Stimulated activated naive B cell treated with anti-CD40 and anti-IgM and Interleukin-4, amounts not matched to agents 10 μg/mL and 1 μg/mL and 100 μg/mL, for 72 hours (primary cell): ENCODE results near the gene RPSA.
"Not testable (repeated sequence)": the region's sequence is repeated elsewhere in the genome, so short reads cannot be mapped to it uniquely, and the experiment has no call there.

Source experiments
- ATAC-seq, 2 donors: fragments of 150-1000 bp; cut with Tn5 transposase; replicated peaks; 2 replicates each; pipeline ENCODE4 v1.10.0; 2021; ENCODE audit warnings: moderate library complexity in 1 of 2
- DNase-seq: peaks from one replicate; pipeline ENCODE4 v3.0.0; 2021
- H3K27ac Mint-ChIP-seq: one replicate; pipeline ENCODE4 v1.8.0; 2022; ENCODE audit warnings: mild to moderate bottlenecking, mixed read lengths
- H3K27me3 Mint-ChIP-seq, 2 donors: one replicate each; pipeline ENCODE4 v1.8.0; 2022; ENCODE audit warnings: mixed read lengths in 2 of 2
- H3K36me3 Mint-ChIP-seq, 2 donors: one replicate each; pipeline ENCODE4 v1.8.0; 2022; ENCODE audit warnings: mixed read lengths in 2 of 2, mild to moderate bottlenecking in 1 of 2
- H3K4me1 Mint-ChIP-seq, 2 donors: one replicate each; pipeline ENCODE4 v1.8.0; 2022; ENCODE audit warnings: mixed read lengths in 2 of 2, mild to moderate bottlenecking in 1 of 2
- H3K4me3 Mint-ChIP-seq, 2 donors: one replicate each; pipeline ENCODE4 v1.8.0; 2022; ENCODE audit warnings: mild to moderate bottlenecking in 2 of 2, mixed read lengths in 2 of 2, moderate library complexity in 1 of 2
- H3K9me3 Mint-ChIP-seq, 2 donors: one replicate each; pipeline ENCODE4 v1.8.0; 2022; ENCODE audit warnings: mixed read lengths in 2 of 2, mild to moderate bottlenecking in 1 of 2

The RPSA gene

DNA sequence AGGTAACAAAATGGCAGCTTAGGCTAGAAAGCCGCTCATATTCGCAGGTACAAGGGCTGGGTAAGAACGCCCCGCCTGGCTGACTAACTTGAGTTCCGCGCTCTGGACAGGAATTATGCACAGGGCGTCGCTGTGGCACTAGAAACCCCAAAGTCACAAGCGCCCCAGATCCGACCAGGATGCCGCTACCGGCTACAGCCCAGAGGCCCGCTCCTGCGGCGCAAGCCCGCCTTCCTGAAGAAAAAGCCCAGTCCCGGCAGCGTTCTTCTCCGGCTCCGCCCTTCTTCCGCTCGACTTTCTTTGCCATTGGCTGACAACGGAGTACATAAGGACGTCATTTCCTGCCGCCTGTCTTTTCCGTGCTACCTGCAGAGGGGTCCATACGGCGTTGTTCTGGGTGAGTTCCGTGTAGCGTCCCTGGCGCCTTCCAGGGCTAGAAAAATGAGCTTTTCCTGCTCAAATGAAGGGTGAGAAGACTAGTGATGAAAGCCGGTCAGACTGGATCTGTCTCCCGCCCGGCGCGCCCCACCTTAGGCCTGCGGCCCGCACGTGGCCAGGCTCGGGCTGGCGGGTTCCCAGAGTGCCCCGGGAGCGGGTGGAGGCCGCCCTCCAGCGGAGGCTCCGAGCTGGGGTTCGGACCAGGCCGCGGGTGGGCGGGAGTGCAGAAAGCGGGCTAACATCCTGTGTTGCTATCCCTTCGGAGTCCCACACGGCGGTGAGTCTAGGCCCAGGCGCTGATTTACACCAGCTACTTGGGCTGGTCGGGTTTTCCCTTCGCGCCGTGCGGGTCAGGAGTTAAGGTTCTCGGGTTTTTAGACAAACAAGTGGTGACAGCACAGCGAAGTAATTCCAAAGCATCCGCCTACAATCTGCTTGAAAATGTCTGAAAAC lies at the start of gene RPSA:
Gene RPSA (plus strand): TSS at position 353 of the 891 bp plus-strand sequence. CDS start 934 bp downstream, outside the sequence.
- peaks cover 31 to 40% of the 10 kb centered on the region in 2 donors for H3K4me1 Mint-ChIP-seq
- no peaks in the 10 kb centered on the region for H3K27me3 Mint-ChIP-seq
- peak within 1 kb of the TSS; percentile 98 for H3K27ac Mint-ChIP-seq
- no peaks in the 10 kb centered on the region for H3K9me3 Mint-ChIP-seq
- H3K36me3 Mint-ChIP-seq: peaks cover 41 to 50% of the 10 kb centered on the region in 2 donors
- ATAC-seq (peak; percentile 93), DNase-seq (peak; percentile 97)
- H3K4me3 Mint-ChIP-seq: peak within 1 kb of the TSS; percentile 90 to 93

DNA sequence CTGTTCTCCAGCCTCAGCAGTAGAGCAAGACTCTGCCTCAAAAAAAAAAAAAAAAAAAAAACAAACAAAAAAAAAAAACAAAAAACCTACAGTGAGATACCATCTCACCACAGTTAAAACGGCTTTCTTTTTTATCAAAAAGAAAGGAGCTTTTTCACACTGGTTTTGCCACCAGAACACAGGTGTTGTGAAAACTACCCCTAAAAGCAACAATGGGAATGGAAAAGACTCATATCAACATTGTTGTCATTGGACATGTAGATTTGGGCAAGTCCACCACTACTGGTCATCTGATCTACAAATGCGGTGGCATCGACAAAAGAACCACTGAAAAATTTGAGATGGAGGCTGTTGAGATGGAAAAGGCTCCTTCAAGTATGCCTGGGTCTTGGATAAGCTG lies 48.2 kb upstream of the RPSA start:
- Mint-ChIP-seq H3K36me3 (no peaks in the 10 kb centered on the region), H3K4me3 (no peak overlapping the region), H3K27ac (no peak overlapping the region), H3K27me3 (peaks cover 13 to 21% of the 10 kb centered on the region in 2 donors), H3K9me3 (no peaks in the 10 kb centered on the region), H3K4me1 (peaks cover 7 to 10% of the 10 kb centered on the region in 2 donors)
- no peak for ATAC-seq
- DNase-seq: no peak

DNA sequence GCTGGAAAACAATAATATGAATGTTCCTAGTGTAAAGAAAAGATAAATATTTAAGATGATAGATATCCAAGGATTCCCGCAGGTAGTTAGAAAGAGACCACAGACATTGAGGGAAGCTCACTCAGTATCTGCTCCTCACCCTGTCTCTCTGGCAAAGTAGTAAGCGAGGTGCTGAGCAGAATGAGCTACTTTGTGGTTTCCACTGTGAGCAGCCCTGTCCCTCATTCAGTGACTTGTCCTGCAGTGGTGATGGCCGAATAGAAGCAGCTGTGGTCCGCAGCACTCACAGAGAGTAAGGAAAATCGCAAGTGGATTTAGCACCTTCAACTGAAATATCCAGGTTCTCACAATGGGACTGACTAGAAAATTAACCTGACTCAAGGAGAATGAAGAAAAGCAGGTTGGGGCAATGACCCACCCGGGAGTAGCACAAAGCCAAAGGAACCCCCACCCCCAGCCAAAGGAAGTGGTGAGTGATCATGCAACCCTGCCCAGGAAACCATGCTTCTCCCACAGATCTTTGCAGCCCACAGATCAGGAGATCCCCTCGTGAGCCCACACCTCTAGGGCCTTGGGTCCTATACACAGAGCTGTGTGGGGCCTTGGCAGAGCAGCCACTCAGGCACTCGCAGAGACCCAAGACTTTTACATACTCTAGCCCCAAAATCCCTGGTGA lies 45.1 kb upstream of the RPSA start:
- no peak for DNase-seq
- ATAC-seq: peak; percentile 36 to 61
- Mint-ChIP-seq H3K9me3 (no peaks in the 10 kb centered on the region), H3K27ac (no peak overlapping the region), H3K4me1 (peaks cover 7 to 10% of the 10 kb centered on the region in 2 donors), H3K4me3 (no peak overlapping the region), H3K36me3 (no peaks in the 10 kb centered on the region), H3K27me3 (peaks cover 10 to 21% of the 10 kb centered on the region in 2 donors)

DNA sequence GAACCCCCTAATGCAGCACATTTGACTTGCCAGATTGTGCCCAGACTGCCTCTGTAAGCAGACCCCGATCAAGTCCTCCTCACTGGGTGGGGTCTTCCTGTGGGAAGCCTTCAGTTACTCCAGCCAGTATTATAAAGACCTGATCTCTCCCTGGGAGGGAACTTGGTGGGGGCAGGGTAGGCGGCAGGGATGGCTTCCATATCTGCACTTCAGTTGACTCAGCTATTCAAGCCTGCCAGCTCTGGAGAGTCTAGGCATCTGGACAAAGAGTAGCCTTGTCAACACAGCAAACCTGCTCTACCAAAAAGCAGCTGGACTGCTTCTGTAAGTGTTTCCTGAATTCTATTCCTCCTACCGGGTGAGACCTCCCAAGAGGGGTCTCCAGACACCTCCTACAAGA lies 44.3 kb upstream of the RPSA start:
- ATAC-seq: no peak

DNA sequence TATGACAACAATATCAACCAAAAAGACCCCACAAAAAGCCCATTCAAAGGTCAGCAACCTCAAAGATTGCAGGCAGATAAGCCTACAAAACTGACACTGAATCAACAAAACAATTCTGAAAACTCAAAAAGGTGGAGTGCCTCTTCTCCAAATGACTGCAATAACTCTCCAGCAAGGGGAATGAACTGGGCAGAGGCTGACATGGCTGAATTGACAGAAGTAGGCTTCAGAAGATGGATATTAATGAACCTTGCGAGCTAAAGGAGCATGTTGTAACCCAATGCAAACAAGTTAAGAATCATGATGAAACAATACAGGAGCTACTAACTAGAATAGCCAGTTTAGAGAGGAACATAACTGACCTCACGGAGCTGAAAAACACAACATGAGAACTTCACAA lies 43.7 kb upstream of the RPSA start:
- H3K36me3 Mint-ChIP-seq: no peaks in the 10 kb centered on the region
- ATAC-seq (no peak), DNase-seq (no peak)
- peaks cover 7 to 10% of the 10 kb centered on the region in 2 donors for H3K4me1 Mint-ChIP-seq
- H3K4me3 Mint-ChIP-seq: no peak overlapping the region
- no peaks in the 10 kb centered on the region for H3K9me3 Mint-ChIP-seq
- peaks cover 10 to 14% of the 10 kb centered on the region in 2 donors for H3K27me3 Mint-ChIP-seq
- H3K27ac Mint-ChIP-seq: no peak overlapping the region

More for the DNA sequence above, 44.3 kb upstream of the RPSA start:
- H3K36me3 Mint-ChIP-seq: no peaks in the 10 kb centered on the region
- H3K27ac Mint-ChIP-seq: no peak overlapping the region
- peaks cover 7 to 10% of the 10 kb centered on the region in 2 donors for H3K4me1 Mint-ChIP-seq
- H3K9me3 Mint-ChIP-seq: no peaks in the 10 kb centered on the region
- peaks cover 10 to 20% of the 10 kb centered on the region in 2 donors for H3K27me3 Mint-ChIP-seq
- DNase-seq: no peak
- no peak overlapping the region for H3K4me3 Mint-ChIP-seq

DNA sequence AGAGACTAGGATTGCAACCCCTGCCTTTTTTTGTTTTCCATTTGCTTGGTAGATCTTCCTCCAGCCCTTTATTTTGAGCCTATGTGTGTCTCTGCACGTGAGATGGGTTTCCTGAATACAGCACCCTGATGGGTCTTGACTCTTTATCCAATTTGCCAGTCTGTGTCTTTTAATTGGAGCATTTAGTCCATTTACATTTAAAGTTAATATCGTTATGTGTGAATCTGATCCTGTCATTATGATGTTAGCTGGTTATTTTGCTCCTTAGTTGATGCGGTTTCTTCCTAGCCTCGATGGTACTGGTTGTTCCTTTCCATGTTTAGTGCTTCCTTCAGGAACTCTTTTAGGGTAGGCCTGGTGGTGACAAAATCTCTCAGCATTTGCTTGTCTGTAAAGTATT lies 36.1 kb upstream of the RPSA start:
- H3K27ac Mint-ChIP-seq, H3K4me3 Mint-ChIP-seq, ATAC-seq, H3K4me1 Mint-ChIP-seq, H3K36me3 Mint-ChIP-seq, DNase-seq, H3K9me3 Mint-ChIP-seq: not testable (repeated sequence)
- H3K27me3 Mint-ChIP-seq: peaks cover 5 to 32% of the 10 kb centered on the region in 2 donors

DNA sequence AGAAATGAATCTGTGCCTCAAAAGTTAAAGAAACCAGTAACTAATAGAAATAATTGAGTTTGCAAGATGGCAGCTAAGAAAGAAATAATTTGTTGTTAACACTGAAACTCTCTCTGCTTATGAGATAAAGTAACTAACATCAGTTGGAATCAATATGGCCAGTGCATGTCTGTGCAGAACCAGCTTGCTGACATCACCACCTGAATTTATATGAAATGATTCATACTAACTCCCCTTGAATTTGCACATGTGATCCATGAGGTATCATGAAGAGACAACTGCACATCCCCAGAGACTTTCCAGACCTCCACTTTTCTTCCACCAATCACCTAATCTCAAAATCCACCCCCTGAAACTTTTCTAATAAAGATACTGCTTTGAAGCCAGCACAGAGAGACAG lies 33.7 kb upstream of the RPSA start:
- Mint-ChIP-seq H3K27me3 (peaks cover 5 to 32% of the 10 kb centered on the region in 2 donors), H3K27ac (no peak overlapping the region), H3K4me1 (no peaks in the 10 kb centered on the region), H3K9me3 (peaks cover 4 to 6% of the 10 kb centered on the region in 2 donors), H3K36me3 (no peaks in the 10 kb centered on the region), H3K4me3 (no peak overlapping the region)
- DNase-seq (no peak), ATAC-seq (no peak)

DNA sequence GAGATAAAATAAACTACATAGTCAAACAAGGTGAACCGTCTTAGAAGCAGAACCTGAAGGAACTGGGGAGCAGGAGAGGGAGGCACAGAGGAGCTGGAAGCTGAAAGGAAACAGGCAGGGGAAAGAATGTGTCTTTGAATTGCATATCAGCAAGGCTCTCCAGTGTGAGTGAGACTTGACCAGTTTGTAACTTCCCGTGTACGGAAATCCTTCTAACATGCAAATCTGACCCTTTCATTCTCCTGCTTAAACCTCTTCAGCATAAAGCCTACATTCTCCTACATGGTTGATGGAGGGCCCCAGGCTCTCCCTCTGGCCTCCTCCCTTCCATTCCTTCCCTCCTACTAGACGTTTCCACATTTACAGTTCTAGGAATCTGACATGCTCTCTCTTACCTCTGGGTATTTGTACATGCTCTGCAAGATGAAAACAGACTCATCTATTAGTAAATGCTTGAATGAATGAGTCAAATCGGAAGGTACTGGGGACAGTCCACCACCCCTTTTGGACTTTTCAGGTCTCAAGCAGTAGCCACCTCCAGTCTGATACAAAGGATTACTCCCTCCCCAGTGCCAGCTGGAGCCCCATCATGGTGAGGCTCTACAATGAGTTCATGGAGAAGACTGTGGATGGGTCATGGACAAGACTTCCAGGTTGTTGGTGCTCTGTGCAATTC lies 29.4 kb upstream of the RPSA start:
- Mint-ChIP-seq H3K27me3 (peaks cover 0 to 15% of the 10 kb centered on the region in 2 donors), H3K4me1 (peaks cover 0 to 4% of the 10 kb centered on the region in 2 donors), H3K9me3 (no peaks in the 10 kb centered on the region), H3K36me3 (no peaks in the 10 kb centered on the region), H3K27ac (no peak overlapping the region), H3K4me3 (no peak overlapping the region)
- no peak for DNase-seq
- ATAC-seq: no peak

DNA sequence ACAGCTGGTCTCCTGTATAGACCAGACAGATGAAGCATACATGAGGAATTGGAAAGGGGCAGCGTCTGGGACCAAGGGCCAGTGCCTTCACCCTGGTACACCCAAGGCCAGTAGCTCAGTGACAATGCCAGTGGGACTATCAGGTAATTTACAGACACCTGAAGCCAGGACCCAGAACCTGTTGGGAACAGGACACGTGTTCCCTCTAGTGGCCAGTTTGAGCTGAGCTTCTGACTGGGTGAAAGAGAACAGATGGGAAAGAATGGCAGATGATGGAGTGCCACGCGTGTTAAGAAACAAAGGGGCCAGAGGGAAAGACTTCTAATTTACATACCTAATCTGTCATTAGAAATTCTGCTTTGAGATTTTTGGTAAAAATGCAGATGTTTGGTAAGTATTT lies 28.4 kb upstream of the RPSA start:
- H3K36me3 Mint-ChIP-seq: no peaks in the 10 kb centered on the region
- peak; percentile 80 to 88 for ATAC-seq

DNA sequence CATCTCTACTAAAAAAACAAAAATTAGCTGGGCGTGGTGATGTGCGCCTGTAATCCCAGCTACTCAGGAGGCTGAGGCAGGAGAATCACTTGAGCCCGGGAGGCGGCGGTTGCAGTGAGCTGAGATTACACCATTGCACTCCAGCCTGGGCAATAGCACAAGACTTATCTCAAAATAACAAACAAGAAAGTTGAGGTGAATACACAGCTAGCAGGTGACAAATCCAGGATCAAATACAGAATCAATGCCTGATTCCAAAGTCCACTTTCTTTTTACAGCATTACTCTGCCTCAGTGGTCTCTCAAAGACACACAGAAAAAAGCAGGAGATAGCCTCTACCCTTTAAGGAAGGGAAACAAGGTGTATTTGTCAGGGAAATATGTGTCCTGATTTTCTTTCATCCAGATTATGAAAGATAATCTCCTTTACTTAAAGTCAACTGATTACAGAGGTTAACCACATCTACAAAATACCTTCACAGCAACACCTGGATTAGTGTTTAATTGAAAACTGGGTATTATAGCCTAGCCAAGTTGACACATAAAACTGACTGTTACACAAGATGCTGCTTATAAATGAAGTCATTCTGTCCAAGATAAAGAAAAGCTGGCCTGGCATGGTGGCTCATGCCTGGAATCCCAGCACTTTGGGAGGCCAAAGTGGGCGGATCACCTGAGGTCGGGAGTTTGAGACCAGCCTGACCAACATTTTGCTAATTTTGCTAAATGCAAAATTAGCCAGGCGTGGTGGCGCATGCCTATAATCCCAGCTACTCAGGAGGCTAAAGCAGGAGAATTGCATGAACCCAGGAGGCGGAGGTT lies 27.4 kb upstream of the RPSA start:
- Mint-ChIP-seq H3K36me3 (peaks cover 3 to 5% of the 10 kb centered on the region in 2 donors), H3K27ac (no peak overlapping the region), H3K27me3 (peaks cover 0 to 6% of the 10 kb centered on the region in 2 donors), H3K4me3 (no peak overlapping the region), H3K9me3 (no peaks in the 10 kb centered on the region), H3K4me1 (peaks cover 0 to 4% of the 10 kb centered on the region in 2 donors)
- no peak for ATAC-seq
- DNase-seq: no peak

More for the DNA sequence above, 28.4 kb upstream of the RPSA start:
- Mint-ChIP-seq H3K4me3 (no peak overlapping the region), H3K27ac (no peak overlapping the region), H3K4me1 (peaks cover 0 to 4% of the 10 kb centered on the region in 2 donors), H3K9me3 (no peaks in the 10 kb centered on the region), H3K27me3 (peaks cover 0 to 12% of the 10 kb centered on the region in 2 donors)
- peak; percentile 18 for DNase-seq

DNA sequence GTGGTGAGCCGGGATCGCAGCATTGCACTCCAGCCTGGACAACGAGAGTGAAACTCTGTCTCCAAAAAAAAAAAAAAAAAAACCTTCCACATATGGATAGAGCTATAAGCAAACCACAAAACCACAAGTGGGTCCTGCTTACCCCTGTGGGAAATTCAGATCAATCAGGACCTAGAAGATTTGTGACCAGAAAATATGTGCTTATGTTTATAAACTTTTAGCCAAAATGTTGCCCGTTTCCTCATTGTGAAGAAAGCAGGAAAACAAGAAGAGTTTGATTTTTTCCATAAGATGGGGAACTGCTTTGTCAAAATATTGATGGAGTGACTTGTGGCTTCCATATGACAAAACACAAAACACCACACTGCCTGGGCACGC lies 26.8 kb upstream of the RPSA start:
- H3K27ac Mint-ChIP-seq: no peak overlapping the region
- peaks cover under 1 to 4% of the 10 kb centered on the region in 2 donors for H3K4me1 Mint-ChIP-seq
- no peak for DNase-seq
- no peak for ATAC-seq
- H3K27me3 Mint-ChIP-seq: peaks cover 0 to 6% of the 10 kb centered on the region in 2 donors
- peaks cover 5% of the 10 kb centered on the region in 2 donors for H3K36me3 Mint-ChIP-seq
- H3K4me3 Mint-ChIP-seq: no peak overlapping the region
- no peaks in the 10 kb centered on the region for H3K9me3 Mint-ChIP-seq

DNA sequence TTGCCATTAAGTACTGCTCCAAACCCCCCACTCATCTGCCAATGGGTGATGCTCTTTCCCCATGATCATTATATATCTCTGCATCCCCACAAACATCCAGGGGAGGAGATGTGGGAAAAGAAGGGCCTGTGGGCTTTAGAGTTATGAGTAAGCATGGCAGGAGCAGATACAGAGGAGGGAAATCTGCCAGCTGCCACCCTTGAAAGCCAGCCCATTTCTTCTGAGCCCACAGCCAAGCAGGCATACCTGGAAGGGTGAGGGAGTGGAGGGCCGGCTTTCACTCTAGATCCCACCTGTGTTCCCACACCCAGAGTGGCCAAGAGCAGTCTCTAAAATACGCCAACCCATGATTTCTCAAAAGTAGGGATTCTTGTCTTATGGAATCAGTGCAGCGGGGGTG lies 25.1 kb upstream of the RPSA start:
- H3K4me3 Mint-ChIP-seq: no peak overlapping the region
- DNase-seq: no peak
- peaks cover 5 to 15% of the 10 kb centered on the region in 2 donors for H3K36me3 Mint-ChIP-seq
- no peak for ATAC-seq
- H3K27me3 Mint-ChIP-seq: peaks cover 0 to 6% of the 10 kb centered on the region in 2 donors
- peaks cover 13 to 16% of the 10 kb centered on the region in 2 donors for H3K4me1 Mint-ChIP-seq
- H3K27ac Mint-ChIP-seq: no peak overlapping the region
- H3K9me3 Mint-ChIP-seq: peaks cover 0 to under 1% of the 10 kb centered on the region in 2 donors

DNA sequence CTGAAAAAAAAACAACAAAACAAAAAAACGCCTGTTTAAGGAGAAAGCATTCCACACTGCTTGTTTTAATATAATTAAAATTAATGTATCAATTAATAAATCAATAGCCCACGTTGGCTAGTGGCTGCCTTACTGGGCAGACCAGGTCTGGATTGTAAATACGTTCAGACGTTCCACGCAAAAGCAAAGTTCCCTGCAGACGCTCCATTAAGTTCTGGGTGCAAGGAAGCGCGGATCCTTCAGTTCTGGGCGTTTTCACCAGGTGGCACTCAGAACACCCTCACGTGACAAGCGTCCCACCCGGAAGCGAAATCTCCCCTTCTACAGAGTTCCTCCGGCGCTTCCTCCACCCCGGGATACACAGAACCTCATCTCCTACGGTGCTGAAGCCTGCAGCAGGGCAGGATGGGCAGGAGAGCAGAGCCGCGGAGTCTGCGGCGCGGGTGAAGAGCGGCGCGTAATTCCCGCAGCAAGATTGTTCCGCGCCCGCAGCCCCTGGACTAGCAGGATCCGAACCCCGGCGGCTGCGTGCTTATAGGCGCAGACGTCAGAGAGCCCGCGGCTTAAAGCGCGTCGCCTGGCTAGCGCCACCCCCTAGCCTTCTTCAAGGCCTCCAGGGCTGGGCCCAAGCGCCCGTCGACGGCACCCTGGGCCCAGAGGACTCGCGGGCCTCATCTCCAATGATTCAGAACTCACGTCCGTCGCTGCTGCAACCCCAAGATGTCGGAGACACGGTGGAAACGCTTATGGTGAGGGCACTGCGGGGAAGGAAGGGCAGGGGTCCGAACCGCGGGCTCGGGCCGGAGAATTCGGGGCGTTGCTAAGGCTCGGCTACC lies 23.3 kb upstream of the RPSA start, which contains the start of gene SLC25A38:
Gene SLC25A38 (plus strand): TSS at position 326 of the 836 bp plus-strand sequence. CDS start 355 bp downstream, at position 681.
- Mint-ChIP-seq H3K4me1 (peaks cover 26 to 34% of the 10 kb centered on the region in 2 donors), H3K4me3 (peak within 1 kb of the TSS; percentile 99 to 100), H3K27ac (peak within 1 kb of the TSS; percentile 100), H3K36me3 (peaks cover 7 to 27% of the 10 kb centered on the region in 2 donors), H3K9me3 (peaks cover 0 to 5% of the 10 kb centered on the region in 2 donors), H3K27me3 (peaks cover 0 to 1% of the 10 kb centered on the region in 2 donors)
- DNase-seq: peak; percentile 80
- ATAC-seq: peak; percentile 88
